Measurements from ENCODE around the gene MTUS2. TPM values are rescaled to one million over a fixed set of nuclear protein-coding genes. Genes with fewer than 3 reads are reported as not detected.

The MTUS2 gene
- total RNA-seq, 1 experiment from 2014 or later = 0.35 TPM

DNA sequence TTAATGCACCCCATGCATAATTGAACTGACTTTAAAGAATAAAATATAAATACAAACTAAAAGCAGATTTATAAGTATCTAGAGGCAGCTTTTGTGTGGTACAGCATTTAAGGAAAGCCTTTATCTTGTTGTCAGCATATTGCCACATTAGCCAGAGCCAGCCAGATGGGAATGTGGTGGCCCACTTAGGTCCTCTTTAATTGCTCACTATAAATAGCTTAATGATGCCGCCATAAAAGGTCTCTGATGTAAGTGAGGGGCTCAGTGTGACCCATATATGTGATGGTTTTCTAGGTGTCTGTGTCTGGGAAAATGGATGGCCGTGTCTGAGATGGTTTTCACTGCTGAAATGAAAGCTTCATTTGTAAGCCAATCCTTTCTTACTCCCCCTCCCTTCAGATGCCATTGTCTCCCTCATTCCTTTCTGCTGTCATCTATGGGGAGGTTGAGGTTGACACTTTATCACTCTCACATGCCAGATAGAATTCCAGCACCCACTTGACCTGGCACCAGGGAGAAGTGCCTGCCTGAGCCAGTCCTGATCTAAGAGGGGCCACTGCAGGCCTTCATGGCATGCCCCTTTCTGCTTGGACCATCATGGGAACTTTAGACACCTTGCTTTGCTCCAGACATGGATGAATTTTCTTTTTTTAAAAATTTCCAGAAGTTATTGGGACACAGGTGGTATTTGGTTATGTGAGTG lies 135.3 kb downstream of the MTUS2 start:
- Mint-ChIP-seq H3K9me3 (no peaks in the 10 kb centered on the region; a peak in 2 of 5 replicates), H3K36me3 (ENCODE audit: insufficient read depth in 1 of 3, low read depth in 3 of 3) (no peaks in the 10 kb centered on the region), H3K27me3 (ENCODE audit: low read depth) (peaks cover 5% of the 10 kb centered on the region; the same call in 1 of the 2 replicates), H3K4me3 (no peak overlapping the region), H3K27ac (no peak overlapping the region), H3K4me1 (no peaks in the 10 kb centered on the region)
- no peak overlapping the region for H2BK12ac ChIP-seq (ENCODE audit: insufficient read length, low read depth, low read length)
- no peak overlapping the region for H2BK15ac ChIP-seq (ENCODE audit: low read depth, low read length)
- H3K4ac ChIP-seq (ENCODE audit: low read depth, low read length) = no peak overlapping the region
- TF ChIP-seq, protein P1, sequence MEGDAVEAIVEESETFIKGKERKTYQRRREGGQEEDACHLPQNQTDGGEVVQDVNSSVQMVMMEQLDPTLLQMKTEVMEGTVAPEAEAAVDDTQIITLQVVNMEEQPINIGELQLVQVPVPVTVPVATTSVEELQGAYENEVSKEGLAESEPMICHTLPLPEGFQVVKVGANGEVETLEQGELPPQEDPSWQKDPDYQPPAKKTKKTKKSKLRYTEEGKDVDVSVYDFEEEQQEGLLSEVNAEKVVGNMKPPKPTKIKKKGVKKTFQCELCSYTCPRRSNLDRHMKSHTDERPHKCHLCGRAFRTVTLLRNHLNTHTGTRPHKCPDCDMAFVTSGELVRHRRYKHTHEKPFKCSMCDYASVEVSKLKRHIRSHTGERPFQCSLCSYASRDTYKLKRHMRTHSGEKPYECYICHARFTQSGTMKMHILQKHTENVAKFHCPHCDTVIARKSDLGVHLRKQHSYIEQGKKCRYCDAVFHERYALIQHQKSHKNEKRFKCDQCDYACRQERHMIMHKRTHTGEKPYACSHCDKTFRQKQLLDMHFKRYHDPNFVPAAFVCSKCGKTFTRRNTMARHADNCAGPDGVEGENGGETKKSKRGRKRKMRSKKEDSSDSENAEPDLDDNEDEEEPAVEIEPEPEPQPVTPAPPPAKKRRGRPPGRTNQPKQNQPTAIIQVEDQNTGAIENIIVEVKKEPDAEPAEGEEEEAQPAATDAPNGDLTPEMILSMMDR (conservative IDR thresholded peaks at IDR 0.05) = no peak
- H3K9ac ChIP-seq (ENCODE audit: extremely low read depth, insufficient read length, low read length) = no peak overlapping the region
- no peak overlapping the region for H4K8ac ChIP-seq (replicated peaks; ENCODE audit: insufficient read length, low read depth, low read length)
- H3K27me3 ChIP-seq (ENCODE audit: insufficient read depth, low read length) = no peaks in the 10 kb centered on the region
- H3K27ac ChIP-seq (ENCODE audit: insufficient read length, low read depth, low read length) = no peak overlapping the region
- no peak overlapping the region for H2AFZ ChIP-seq (ENCODE audit: low read length)
- no peaks in the 10 kb centered on the region for H3K9me3 ChIP-seq (ENCODE audit: control insufficient read depth, low read depth, low read length)
- no peak for DNase-seq
- no peak overlapping the region for H3K56ac ChIP-seq (ENCODE audit: insufficient read length, low read depth, low read length)
- H3K79me1 ChIP-seq (ENCODE audit: insufficient read depth, low read depth, low read length, poor library complexity, severe bottlenecking) = no peaks in the 10 kb centered on the region
- no peaks in the 10 kb centered on the region for H3K79me2 ChIP-seq (ENCODE audit: insufficient read depth, low read length)
- no peak overlapping the region for H3K18ac ChIP-seq (ENCODE audit: insufficient read length, low read depth, low read length)
- no peaks in the 10 kb centered on the region for H4K20me1 ChIP-seq (ENCODE audit: control insufficient read depth, insufficient read depth, insufficient read length)
- H2BK5ac ChIP-seq (ENCODE audit: insufficient read length, low read length) = no peak overlapping the region
- H3K4me1 ChIP-seq (ENCODE audit: insufficient read depth, low read length) = no peaks in the 10 kb centered on the region
- no peak overlapping the region for H3K14ac ChIP-seq (ENCODE audit: insufficient read depth, low read length)
- no peak overlapping the region for H2BK120ac ChIP-seq (ENCODE audit: low read depth, low read length, poor library complexity, severe bottlenecking)
- no peak overlapping the region for H3K4me2 ChIP-seq (ENCODE audit: insufficient read depth, insufficient read length, low read length)
- WGBS (ENCODE audit: extremely low coverage, insufficient read length, low lambda C conversion rate) = no CpG with 5 or more reads among the region's 2 CpGs
- H4K5ac ChIP-seq (ENCODE audit: insufficient read length, low read depth, low read length) = peak overlapping the region; percentile 63
- no peak overlapping the region for H3K23ac ChIP-seq (ENCODE audit: insufficient read length, low read depth, low read length)
- no peak overlapping the region for H3T11ph ChIP-seq (ENCODE audit: low read length)
- H2BK20ac ChIP-seq (ENCODE audit: low read depth, low read length, poor library complexity, severe bottlenecking) = no peak overlapping the region
- H3K23me2 ChIP-seq (ENCODE audit: insufficient read length, low read depth, low read length, poor library complexity, severe bottlenecking) = no peaks in the 10 kb centered on the region
- H2AK5ac ChIP-seq (ENCODE audit: insufficient read length, low read length) = no peak overlapping the region
- no peak overlapping the region for H4K91ac ChIP-seq (ENCODE audit: insufficient read length, low read depth, low read length)

Data from H9 (cell line).